IPS-20b (cell line): Measurements from ENCODE around the gene PKP4.

Source experiments
- H3K27ac ChIP-seq: one replicate; pipeline ENCODE4 v1.5.1; 2013; ENCODE audit warnings: low read length
- H3K27me3 ChIP-seq: 2 replicates; pipeline ENCODE4 v1.6.1; 2013; ENCODE audit warnings: mild to moderate bottlenecking, low read length, inconsistent platforms; ENCODE audit not compliant: insufficient read depth
- H3K36me3 ChIP-seq: 2 replicates; pipeline ENCODE4 v1.6.1; 2013; ENCODE audit warnings: low read depth, mild to moderate bottlenecking, inconsistent platforms, low read length, moderate library complexity; ENCODE audit not compliant: insufficient read depth
- H3K4me1 ChIP-seq: 2 replicates; pipeline ENCODE4 v1.6.1; 2013; ENCODE audit warnings: mild to moderate bottlenecking, control low read depth, inconsistent platforms, low read length, moderate library complexity; ENCODE audit not compliant: insufficient read depth
- H3K4me3 ChIP-seq: 2 replicates; pipeline ENCODE4 v1.5.1; 2013; ENCODE audit warnings: mild to moderate bottlenecking, low read length, inconsistent platforms
- H3K9ac ChIP-seq: 2 replicates; pipeline ENCODE4 v1.6.1; 2013; ENCODE audit warnings: low read depth, mild to moderate bottlenecking, inconsistent platforms, low read length, moderate library complexity
- H3K9me3 ChIP-seq: 2 replicates; pipeline ENCODE4 v1.6.1; 2013; ENCODE audit warnings: mild to moderate bottlenecking, low read depth, low read length, inconsistent platforms; ENCODE audit not compliant: insufficient read depth

PKP4 gene

DNA sequence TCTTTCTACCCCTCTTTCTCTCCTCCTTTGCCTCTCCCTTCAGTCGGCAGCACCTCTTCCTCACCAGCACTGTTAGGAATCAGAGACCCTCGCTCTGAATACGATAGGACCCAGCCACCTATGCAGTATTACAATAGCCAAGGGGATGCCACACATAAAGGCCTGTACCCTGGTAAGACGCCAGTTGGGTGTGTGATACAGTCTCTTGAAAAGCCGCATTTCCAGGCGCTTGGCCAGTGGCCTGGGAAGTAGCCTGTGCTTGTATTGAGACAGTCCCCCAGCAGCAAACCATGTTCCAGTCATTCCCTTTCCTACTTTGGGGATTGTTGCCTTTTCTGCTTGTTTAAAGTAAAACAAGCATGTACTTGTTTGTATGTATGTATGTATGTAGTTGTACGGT is 219.9 kb downstream of the PKP4 start:
- Histone ChIP-seq H3K27ac (no peak overlapping the region), H3K4me1 (no peaks in the 10 kb centered on the region; the same call in 1 of the 2 replicates), H3K9ac (no peak overlapping the region), H3K9me3 (no peaks in the 10 kb centered on the region), H3K36me3 (peaks cover 84% of the 10 kb centered on the region), H3K27me3 (no peaks in the 10 kb centered on the region), H3K4me3 (no peak overlapping the region)

DNA sequence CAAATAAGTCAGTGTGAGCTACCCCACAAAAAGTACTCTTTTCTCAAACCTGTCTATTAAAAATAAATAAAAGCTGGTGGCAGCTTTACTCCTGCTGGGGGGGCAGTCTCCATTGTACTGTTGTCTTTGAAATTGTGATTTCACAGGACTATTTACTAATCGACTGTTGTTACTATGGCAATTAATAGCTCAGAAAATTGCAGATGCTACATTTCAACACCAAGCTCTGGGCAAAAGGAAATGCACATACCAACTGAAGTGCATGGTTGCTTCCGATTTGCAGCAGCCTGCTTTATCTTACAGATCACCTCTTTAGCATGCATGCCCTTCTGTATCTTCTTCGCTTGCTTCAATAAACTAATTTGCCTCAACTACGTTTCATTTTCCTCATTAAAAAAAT is 220.8 kb downstream of the PKP4 start:
- Histone ChIP-seq H3K27ac (no peak overlapping the region), H3K27me3 (no peaks in the 10 kb centered on the region), H3K9me3 (no peaks in the 10 kb centered on the region), H3K36me3 (peaks cover 82% of the 10 kb centered on the region), H3K4me3 (no peak overlapping the region), H3K9ac (no peak overlapping the region), H3K4me1 (no peaks in the 10 kb centered on the region; the same call in 1 of the 2 replicates)

DNA sequence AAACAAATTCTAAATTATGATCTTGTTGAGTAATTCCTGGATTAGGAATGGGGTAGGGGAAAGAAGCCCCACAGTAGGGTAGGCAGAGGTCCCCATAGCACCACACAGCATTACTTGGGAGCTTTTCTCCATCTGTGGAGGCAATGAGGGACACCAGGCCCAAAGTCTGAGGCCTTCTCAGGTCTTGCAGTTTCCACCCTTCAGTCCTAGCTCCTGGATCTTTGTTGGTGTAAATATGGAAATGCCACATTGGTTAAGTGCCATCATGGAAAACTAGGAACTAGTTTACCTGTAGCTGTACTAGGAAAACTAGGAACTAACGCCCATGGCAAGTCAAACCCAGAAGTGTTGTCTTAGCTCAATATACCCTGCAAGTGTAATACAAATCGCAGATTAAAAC is 225.1 kb downstream of the PKP4 start:
- Histone ChIP-seq H3K9me3 (no peaks in the 10 kb centered on the region), H3K36me3 (peaks cover 39% of the 10 kb centered on the region; the same call in 1 of the 2 replicates), H3K4me1 (no peaks in the 10 kb centered on the region; the same call in 1 of the 2 replicates), H3K27ac (no peak overlapping the region), H3K9ac (no peak overlapping the region), H3K27me3 (no peaks in the 10 kb centered on the region), H3K4me3 (no peak overlapping the region)

DNA sequence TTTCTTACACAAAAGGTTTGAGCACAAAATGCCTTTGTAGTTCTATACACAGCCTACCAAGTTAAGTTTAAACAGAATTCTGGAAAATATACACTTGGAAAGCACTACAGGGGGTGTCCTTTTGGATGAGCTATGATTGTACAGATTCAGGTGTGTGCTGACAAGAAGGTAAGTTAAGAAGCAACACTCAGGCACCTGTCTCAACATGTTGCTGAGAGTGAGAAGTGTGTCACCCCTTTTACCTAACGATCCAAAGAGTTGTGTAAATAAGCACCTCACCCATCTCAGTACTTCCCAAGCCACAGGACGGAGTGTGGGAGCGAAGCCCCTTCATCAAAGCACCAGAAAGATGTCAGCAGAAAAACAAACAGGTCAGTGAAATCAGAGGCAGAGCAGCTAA is 228.9 kb downstream of the PKP4 start:
- no peak overlapping the region for H3K27ac ChIP-seq
- H3K4me3 ChIP-seq, result no peak overlapping the region
- no peak overlapping the region for H3K9ac ChIP-seq
- no peaks in the 10 kb centered on the region for H3K4me1 ChIP-seq
- no peaks in the 10 kb centered on the region for H3K27me3 ChIP-seq
- H3K36me3 ChIP-seq, result peaks cover 8% of the 10 kb centered on the region; the same call in 1 of the 2 replicates
- H3K9me3 ChIP-seq, result no peaks in the 10 kb centered on the region

DNA sequence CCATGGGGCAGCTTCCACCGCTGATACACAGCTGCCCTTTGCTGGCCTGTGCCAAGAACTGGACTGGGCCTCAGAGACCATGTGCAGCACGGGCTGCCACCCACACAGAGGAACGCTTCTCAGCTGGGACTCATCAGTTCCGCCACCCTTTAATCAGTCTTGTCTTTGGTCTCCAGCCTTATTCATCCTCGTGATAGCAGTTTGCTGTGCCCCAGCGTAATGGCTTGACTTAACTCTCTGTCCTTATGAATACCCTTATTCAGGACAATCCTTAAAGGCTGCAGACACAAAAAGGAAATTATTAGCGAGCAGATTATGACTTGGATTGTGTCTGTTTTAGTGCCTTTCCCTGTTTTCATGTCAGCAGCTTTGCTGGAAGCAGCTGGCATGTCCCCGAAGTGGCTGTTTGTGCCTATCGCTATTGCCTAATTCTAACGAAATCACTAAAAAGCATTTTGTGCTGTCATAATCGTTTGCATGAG is 229.5 kb downstream of the PKP4 start:
- Histone ChIP-seq H3K27me3 (no peaks in the 10 kb centered on the region), H3K4me1 (no peaks in the 10 kb centered on the region), H3K9me3 (no peaks in the 10 kb centered on the region), H3K4me3 (no peak overlapping the region), H3K9ac (no peak overlapping the region), H3K27ac (no peak overlapping the region), H3K36me3 (0 out of 2 replicates have a peak, but pooled peaks cover 4% of the 10 kb centered on the region)

DNA sequence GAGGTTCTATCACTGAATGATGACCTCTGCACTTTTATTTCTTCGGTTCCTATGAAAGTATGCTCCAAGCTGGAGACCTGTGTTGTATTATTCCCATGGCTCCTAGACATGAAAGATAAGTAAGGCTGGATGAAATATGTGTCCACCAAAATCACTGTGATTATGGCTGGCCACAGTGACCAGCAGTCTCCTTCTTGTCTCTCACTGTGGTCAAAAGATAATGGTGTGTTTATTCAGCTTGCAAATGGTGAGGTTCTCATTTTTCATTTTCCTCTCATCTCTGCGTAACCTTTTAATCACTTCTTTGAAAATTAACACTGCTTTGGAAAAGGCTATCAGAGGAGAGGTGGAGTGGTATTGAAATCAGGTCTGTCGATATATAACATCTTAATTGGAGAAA is 230.6 kb downstream of the PKP4 start:
- H3K27me3 ChIP-seq, result no peaks in the 10 kb centered on the region
- no peak overlapping the region for H3K27ac ChIP-seq
- H3K4me1 ChIP-seq, result no peaks in the 10 kb centered on the region
- H3K36me3 ChIP-seq, result no peaks in the 10 kb centered on the region
- no peaks in the 10 kb centered on the region for H3K9me3 ChIP-seq
- no peak overlapping the region for H3K9ac ChIP-seq
- no peak overlapping the region for H3K4me3 ChIP-seq

DNA sequence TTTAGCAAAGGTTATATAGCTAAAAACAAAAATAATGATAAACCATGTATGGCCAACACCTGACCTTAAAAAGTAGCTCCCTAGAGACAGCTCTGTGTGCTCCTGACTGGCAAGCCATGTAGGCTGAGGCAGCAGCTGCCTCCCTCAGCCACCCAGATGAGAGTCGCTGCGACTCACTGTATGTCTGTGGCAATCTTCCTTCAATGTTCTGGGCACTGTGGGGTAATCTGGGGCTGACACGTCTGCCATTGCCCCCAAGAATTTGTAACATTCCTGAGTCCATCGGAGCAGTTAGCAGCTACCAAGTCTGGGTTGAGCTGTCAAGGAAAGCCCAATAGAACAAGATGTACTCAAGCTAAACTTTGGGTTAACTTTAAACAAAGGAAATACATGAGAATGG is 232.0 kb downstream of the PKP4 start:
- Histone ChIP-seq H3K27me3 (no peaks in the 10 kb centered on the region), H3K4me3 (no peak overlapping the region), H3K9me3 (no peaks in the 10 kb centered on the region)

DNA sequence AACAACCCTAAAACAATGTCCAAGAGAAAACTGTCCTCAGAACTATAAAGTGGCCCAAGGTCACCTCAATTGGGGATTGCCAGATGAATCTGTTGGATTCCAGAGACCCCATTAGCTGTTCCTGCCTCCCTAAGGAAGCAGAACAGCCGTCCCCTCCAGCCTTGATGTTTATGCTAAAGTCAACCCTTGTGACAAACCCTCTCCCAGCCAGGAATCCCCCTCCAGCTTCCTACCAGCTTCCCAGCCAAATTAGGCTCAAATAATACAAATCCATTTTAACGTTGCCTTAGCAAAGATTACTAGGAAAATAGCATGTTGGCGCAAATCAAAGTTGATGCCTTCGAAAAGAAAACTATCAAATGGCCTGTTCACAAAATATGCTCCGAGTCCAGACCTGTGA is 232.6 kb downstream of the PKP4 start:
- H3K4me1 ChIP-seq, result no peaks in the 10 kb centered on the region

More for the DNA sequence above, 232.0 kb downstream of the PKP4 start:
- Histone ChIP-seq H3K27ac (no peak overlapping the region), H3K4me1 (no peaks in the 10 kb centered on the region), H3K36me3 (no peaks in the 10 kb centered on the region), H3K9ac (no peak overlapping the region)

DNA sequence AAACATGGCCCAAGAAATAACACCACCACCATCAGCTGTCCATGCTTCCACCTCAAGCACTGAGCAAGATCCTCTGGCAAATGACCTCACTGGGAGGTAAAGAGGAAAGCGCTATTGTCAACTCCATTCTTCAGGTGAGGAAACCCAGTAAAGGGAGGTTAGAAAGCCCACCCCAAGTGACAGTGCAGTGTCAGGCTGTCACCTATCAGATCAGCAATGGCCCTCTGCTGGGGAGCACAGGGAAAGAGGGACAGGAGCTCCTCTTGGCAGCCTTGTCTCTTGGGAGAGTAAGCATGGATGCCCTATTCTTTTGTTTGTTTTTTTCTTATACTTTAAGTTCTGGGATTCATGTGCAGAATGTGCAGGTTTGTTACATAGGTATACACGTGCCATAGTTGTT is 234.1 kb downstream of the PKP4 start:
- Histone ChIP-seq H3K36me3 (no peaks in the 10 kb centered on the region), H3K27ac (no peak overlapping the region), H3K9ac (no peak overlapping the region), H3K4me3 (no peak overlapping the region), H3K27me3 (no peaks in the 10 kb centered on the region), H3K9me3 (no peaks in the 10 kb centered on the region), H3K4me1 (no peaks in the 10 kb centered on the region)

More for the DNA sequence above, 232.6 kb downstream of the PKP4 start:
- no peak overlapping the region for H3K4me3 ChIP-seq
- no peaks in the 10 kb centered on the region for H3K36me3 ChIP-seq
- H3K27ac ChIP-seq, result no peak overlapping the region
- H3K27me3 ChIP-seq, result no peaks in the 10 kb centered on the region
- no peaks in the 10 kb centered on the region for H3K9me3 ChIP-seq
- no peak overlapping the region for H3K9ac ChIP-seq

DNA sequence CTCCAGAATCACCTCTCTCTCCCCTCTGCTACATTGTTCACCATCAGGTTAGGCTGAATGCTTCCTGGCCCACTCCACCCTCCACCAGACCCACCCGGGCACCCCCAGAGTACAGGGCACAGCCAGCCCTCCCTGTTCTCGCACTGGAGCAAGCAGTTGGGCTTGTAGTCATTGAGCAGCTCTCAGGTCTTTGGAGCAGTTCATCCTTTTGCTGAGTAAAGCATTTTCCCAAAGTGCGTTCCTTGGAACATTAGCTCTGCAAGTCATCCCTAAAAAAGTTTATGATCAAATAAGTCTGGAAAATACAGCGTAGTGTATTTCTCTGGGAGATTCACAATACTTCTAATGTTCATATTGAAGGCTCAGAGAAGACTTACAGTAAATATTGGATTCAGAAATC is 234.9 kb downstream of the PKP4 start:
- Histone ChIP-seq H3K36me3 (no peaks in the 10 kb centered on the region), H3K9me3 (peaks cover 3% of the 10 kb centered on the region; the same call in 1 of the 2 replicates), H3K9ac (no peak overlapping the region), H3K27ac (no peak overlapping the region), H3K4me3 (no peak overlapping the region), H3K27me3 (no peaks in the 10 kb centered on the region), H3K4me1 (no peaks in the 10 kb centered on the region)

DNA sequence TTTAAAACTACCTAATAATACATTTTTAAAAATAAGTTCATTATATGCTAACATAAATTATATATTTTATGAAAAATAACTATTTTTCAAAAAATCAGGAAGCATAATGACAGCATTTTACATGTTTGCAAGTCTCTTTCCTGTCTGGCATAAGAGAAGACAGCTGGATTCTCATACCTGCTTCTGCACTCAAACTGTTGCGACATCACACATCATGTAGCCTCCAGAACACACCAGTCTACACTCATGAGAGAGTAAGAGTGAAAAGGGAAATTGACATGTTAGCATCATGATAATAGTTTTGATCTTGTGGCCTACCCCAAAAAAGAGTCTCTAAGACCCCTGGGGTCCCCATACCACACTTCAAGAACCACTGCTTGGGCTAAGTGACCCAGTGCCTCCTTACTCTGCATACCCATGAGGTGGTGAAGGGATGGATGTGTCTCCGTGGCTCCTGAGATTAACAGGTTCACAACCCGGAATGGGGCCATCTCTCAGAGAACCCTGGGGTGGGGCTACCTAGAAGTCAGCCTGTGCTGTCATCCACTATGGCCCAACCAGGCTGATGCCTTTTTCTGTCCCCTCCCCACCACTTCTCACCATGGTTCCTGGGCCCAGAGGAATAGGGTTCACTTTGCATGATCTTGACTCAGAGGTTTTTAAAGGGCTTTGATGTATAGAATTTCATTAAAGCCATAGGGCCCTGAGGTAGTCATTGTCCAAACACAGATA is 235.8 kb downstream of the PKP4 start:
- Histone ChIP-seq H3K27ac (no peak overlapping the region), H3K4me1 (no peaks in the 10 kb centered on the region), H3K9ac (no peak overlapping the region), H3K27me3 (no peaks in the 10 kb centered on the region), H3K9me3 (peaks cover 7% of the 10 kb centered on the region; the same call in 1 of the 2 replicates), H3K36me3 (no peaks in the 10 kb centered on the region), H3K4me3 (no peak overlapping the region)

DNA sequence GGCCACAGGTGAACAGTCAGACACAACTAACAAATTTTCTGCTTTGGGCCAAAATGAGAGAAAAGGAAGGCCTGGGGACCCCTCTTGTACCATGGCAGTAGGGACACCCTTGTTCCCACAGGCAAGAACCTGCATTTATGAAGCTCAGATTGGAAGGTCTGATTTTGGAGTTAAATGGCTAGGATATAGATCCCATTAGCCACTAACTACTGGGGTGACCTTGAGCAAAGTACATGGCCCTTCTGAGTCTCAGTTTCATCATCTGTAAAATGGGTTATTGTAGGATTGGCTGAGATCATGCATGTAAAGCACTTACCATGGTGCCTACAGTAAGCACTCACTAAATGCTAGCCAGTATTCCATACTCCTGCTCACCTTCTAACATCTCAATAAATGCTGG is 236.7 kb downstream of the PKP4 start:
- Histone ChIP-seq H3K9ac (no peak overlapping the region), H3K36me3 (no peaks in the 10 kb centered on the region), H3K4me1 (no peaks in the 10 kb centered on the region), H3K4me3 (no peak overlapping the region), H3K27me3 (no peaks in the 10 kb centered on the region), H3K9me3 (peaks cover 7% of the 10 kb centered on the region; the same call in 1 of the 2 replicates), H3K27ac (no peak overlapping the region)
